HepG2 (cell line): Measurements from ENCODE around the gene KCNF1. TPM values are rescaled to one million over a fixed set of nuclear protein-coding genes. Genes with fewer than 3 reads are reported as not detected.

Source experiments
- ATAC-seq: fragments of 200-7000 bp; cut with Tn5 transposase; 3 replicates; pipeline ENCODE4 v1.9.1; 2020; ENCODE audit warnings: mild to moderate bottlenecking, moderate library complexity
- BruUV-seq: library from RNA; stranded (reverse); fragments of 400-500 nt; replicated peaks from 2 replicates; lab custom pipeline; 2021; lab: Mats Ljungman, UMichigan
- CTCF ChIA-PET: fragments of 300-600 bp; formaldehyde crosslinking; extraction: SDS; loops from one replicate; lab custom pipeline; 2021; ENCODE audit warnings: low total read pairs, inconsistent platforms, low intra/inter-chr PET ratio; lab: Yijun Ruan, JAX
- POLR2A ChIA-PET: fragments of 350-600 bp; sonication (Branson Sonifier 250); formaldehyde crosslinking; loops from one replicate; lab custom pipeline; 2020; ENCODE audit warnings: antibody characterized with exemption, inconsistent platforms; lab: Yijun Ruan, JAX
- DNase-seq: peaks from one replicate; pipeline ENCODE4 v3.0.0-alpha.2; 2015; ENCODE audit warnings: low spot score
- FAIRE-seq: peaks from 3 replicates; lab custom pipeline; 2011; peaks lifted over from hg19 to GRCh38; lab: Jason Lieb, UNC
- H2AFZ ChIP-seq: one replicate; pipeline ENCODE4 v1.6.1; 2011; ENCODE audit warnings: low read length, inconsistent platforms
- H3K27ac ChIP-seq: fragments of 300-600 bp; 3 replicates; pipeline ENCODE4 v1.8.0; 2011; ENCODE audit warnings: mixed run types, mild to moderate bottlenecking, mixed read lengths, low read length, inconsistent platforms; ENCODE audit not compliant: insufficient read depth; ENCODE audit errors: extremely low read length
- H3K27me3 ChIP-seq, 2 experiments: fragments of 200-600 bp in 1 of 2; 2 replicates in 1 of 2; 3 replicates in 1 of 2; pipeline versions ENCODE4 v1.6.0 to v1.8.0; 2011; ENCODE audit warnings: low read length in 2 of 2, mild to moderate bottlenecking in 2 of 2, moderate library complexity in 2 of 2, inconsistent platforms in 1 of 2; ENCODE audit not compliant: insufficient read depth in 2 of 2, control insufficient read depth in 1 of 2
- H3K36me3 ChIP-seq, 2 experiments: fragments of 200-600 bp in 1 of 2; replicated peaks in 1 of 2; 2 replicates in 1 of 2; 3 replicates in 1 of 2; pipeline versions ENCODE4 v1.5.1 to v1.8.0; 2011; ENCODE audit warnings: low read length in 2 of 2, inconsistent platforms in 1 of 2; ENCODE audit not compliant: insufficient read depth in 2 of 2, control insufficient read depth in 1 of 2
- H3K4me1 ChIP-seq: 2 replicates; pipeline ENCODE4 v1.5.1; 2012; ENCODE audit warnings: low read length, inconsistent platforms; ENCODE audit not compliant: insufficient read depth
- H3K4me2 ChIP-seq: 2 replicates; pipeline ENCODE4 v1.6.0; 2011; ENCODE audit warnings: low read depth, low read length, inconsistent platforms
- H3K4me3 ChIP-seq, 3 experiments: fragments of 200-600 bp in 1 of 3; sonication (generic), shearing (Covaris generic) in 1 of 3; replicated peaks in 1 of 3; 2 replicates each; pipeline ENCODE4 v1.5.1; 2011 to 2016; ENCODE audit warnings: low read length in 3 of 3, inconsistent platforms in 2 of 3, low read depth in 2 of 3, mild to moderate bottlenecking in 2 of 3, control low read depth in 1 of 3, mixed read lengths in 1 of 3; ENCODE audit not compliant: insufficient read depth in 1 of 3
- H3K79me2 ChIP-seq: one replicate; pipeline ENCODE4 v1.6.1; 2011; ENCODE audit warnings: low read length, inconsistent platforms; ENCODE audit not compliant: insufficient read depth
- H3K9ac ChIP-seq: 2 replicates; pipeline ENCODE4 v1.6.0; 2011; ENCODE audit warnings: mild to moderate bottlenecking, low read depth, low read length, inconsistent platforms; ENCODE audit not compliant: insufficient read depth
- H3K9me3 ChIP-seq: 2 replicates; pipeline ENCODE4 v1.5.1; 2012; ENCODE audit warnings: mild to moderate bottlenecking, low read length
- H4K20me1 ChIP-seq: 2 replicates; pipeline ENCODE4 v1.6.0; 2011; ENCODE audit warnings: inconsistent platforms, mild to moderate bottlenecking, low read length, moderate library complexity; ENCODE audit not compliant: insufficient read depth
- CHD4 ChIP-seq: fragments of 200-600 bp; sonication (generic); IDR thresholded peaks from 2 replicates; pipeline ENCODE4 v1.7.0; 2017; ENCODE audit warnings: mild to moderate bottlenecking, low read length, borderline replicate concordance
- EEA1 ChIP-seq: sonication (generic); formaldehyde crosslinking; IDR thresholded peaks from 2 replicates; pipeline ENCODE4 v1.5.1; 2020; ENCODE audit warnings: mild to moderate bottlenecking, missing genetic modification reagents, borderline replicate concordance
- KDM5B ChIP-seq: sonication (generic); formaldehyde crosslinking; IDR thresholded peaks from 2 replicates; pipeline ENCODE4 v1.4.0; 2020; ENCODE audit warnings: missing genetic modification reagents, mild to moderate bottlenecking, borderline replicate concordance
- NCOA1 ChIP-seq: sonication (generic); formaldehyde crosslinking; IDR thresholded peaks from 2 replicates; pipeline ENCODE4 v1.9.0; 2021; ENCODE audit warnings: missing genetic modification reagents
- PAXIP1 ChIP-seq: sonication (generic); formaldehyde crosslinking; conservative IDR thresholded peaks from 2 replicates; pipeline ENCODE4 v1.4.0; 2020; ENCODE audit warnings: mild to moderate bottlenecking, missing genetic modification reagents, moderate library complexity
- ZHX2 ChIP-seq, 2 experiments: sonication (generic) in 1 of 2; formaldehyde crosslinking in 1 of 2; IDR thresholded peaks; 2 replicates each; pipeline versions ENCODE4 v1.6.1 to v1.9.0; 2014 to 2022; ENCODE audit warnings: antibody characterized with exemption in 1 of 2, borderline replicate concordance in 1 of 2, inconsistent platforms in 1 of 2, low read depth in 1 of 2, missing genetic modification reagents in 1 of 2
- ZNF276 ChIP-seq: sonication (generic); formaldehyde crosslinking; IDR thresholded peaks from 2 replicates; pipeline ENCODE4 v1.4.0; 2020; ENCODE audit warnings: mild to moderate bottlenecking, low read depth, missing genetic modification reagents
- WGBS: methylation state at CpG from one replicate; pipeline ENCODE4 v1.1.6; 2017; ENCODE audit warnings: low lambda C conversion rate; 5-methylcytosine and 5-hydroxymethylcytosine counted together
- in situ Hi-C: cut with HindIII; loops from 2 replicates; pipeline ENCODE4 v1.10.0; 2017; ENCODE audit warnings: low pct_unique_long_range_greater_than_20kb; ENCODE audit not compliant: extremely low pct_ligation_motif_present
- intact Hi-C: fragments of 100-400 bp; cut with micrococcal nuclease; formaldehyde crosslinking; loops from one replicate; pipeline ENCODE4 v1.10.0; 2022; ENCODE audit not compliant: unreplicated experiment
- polyA plus RNA-seq, 8 experiments: library from polyadenylated mRNA; depleted of rRNA in 3 of 8; stranded (reverse) in 7 of 8; unstranded in 1 of 8; fragments of >200 nt; fragmentation: Illumina TruSeq in 4 of 8; extraction: Trizol in 4 of 8; gene quantifications; 2 replicates each; pipeline versions ENCODE4 v1.2.1 to v1.2.3, GENCODE V29; 2011 to 2016; ENCODE audit warnings: low read depth in 4 of 8, missing spikeins in 1 of 8, mixed read lengths in 1 of 8; ENCODE audit not compliant: insufficient read depth in 1 of 8
- total RNA-seq, 5 experiments: library from RNA; depleted of rRNA; stranded (reverse); fragments of >200 nt; fragmentation: Illumina TruSeq; extraction: Trizol; gene quantifications; 2 replicates each; pipeline ENCODE4 v1.2.3, GENCODE V29; 2016; ENCODE audit warnings: low read depth in 1 of 5
- TF ChIP-seq, protein P1 (sequence below): sonication (generic); formaldehyde crosslinking; IDR thresholded peaks from 2 replicates; pipeline ENCODE4 v1.5.1; 2020; ENCODE audit warnings: mild to moderate bottlenecking, moderate library complexity, missing genetic modification reagents

The KCNF1 gene
- total and polyA plus RNA-seq, 2 of the 13 experiments (the other 11 are each of a cell fraction or from before 2014, with no cell fraction given), result 0.09 to 0.12 TPM

GRCh38 chr2:10924859-10925258 lies 13.1 kb downstream of the KCNF1 start (continued):
- TF ChIP-seq, protein P1, sequence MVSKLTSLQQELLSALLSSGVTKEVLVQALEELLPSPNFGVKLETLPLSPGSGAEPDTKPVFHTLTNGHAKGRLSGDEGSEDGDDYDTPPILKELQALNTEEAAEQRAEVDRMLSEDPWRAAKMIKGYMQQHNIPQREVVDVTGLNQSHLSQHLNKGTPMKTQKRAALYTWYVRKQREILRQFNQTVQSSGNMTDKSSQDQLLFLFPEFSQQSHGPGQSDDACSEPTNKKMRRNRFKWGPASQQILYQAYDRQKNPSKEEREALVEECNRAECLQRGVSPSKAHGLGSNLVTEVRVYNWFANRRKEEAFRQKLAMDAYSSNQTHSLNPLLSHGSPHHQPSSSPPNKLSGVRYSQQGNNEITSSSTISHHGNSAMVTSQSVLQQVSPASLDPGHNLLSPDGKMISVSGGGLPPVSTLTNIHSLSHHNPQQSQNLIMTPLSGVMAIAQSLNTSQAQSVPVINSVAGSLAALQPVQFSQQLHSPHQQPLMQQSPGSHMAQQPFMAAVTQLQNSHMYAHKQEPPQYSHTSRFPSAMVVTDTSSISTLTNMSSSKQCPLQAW (CRISPR knock-in tag), result no peak
- TF ChIP-seq NCOA1 (CRISPR knock-in tag), result no peak
- TF ChIP-seq KDM5B, result no peak

- CTCF ChIA-PET, result no interaction called here
- BruUV-seq, result no TSS peak
- intact Hi-C loops, result no loop called here
- Histone ChIP-seq H3K4me3 (no peak overlapping the region), H3K4me2 (no peak overlapping the region)
- no peak for ATAC-seq
- TF ChIP-seq PAXIP1, result no peak
- TF ChIP-seq CHD4, result no peak
- TF ChIP-seq EEA1, result no peak
- no peak for TF ChIP-seq ZNF276 (CRISPR knock-in tag)
- no peak for TF ChIP-seq ZHX2 (IDR thresholded peaks at IDR 0.05; ENCODE audit: low read depth)
- TF ChIP-seq ZHX2 (CRISPR knock-in tag; IDR thresholded peaks at IDR 0.05; ENCODE audit: borderline replicate concordance), result no peak
- TF ChIP-seq, all 625 proteins: peak for 0
- DNase-seq (no peak), FAIRE-seq (no peak)
- H3K79me2 ChIP-seq, result no peaks in the 10 kb centered on the region
- H3K36me3 ChIP-seq, result no peaks in the 10 kb centered on the region
- no peaks in the 10 kb centered on the region; the same call in 1 of the 2 replicates for H4K20me1 ChIP-seq
- WGBS, result 32% methylated on average over 15 of the region's 15 CpGs
- H3K27ac ChIP-seq, result no peak overlapping the region
- H3K27me3 ChIP-seq, result peaks cover 13 to 62% of the 10 kb centered on the region in 2 experiments
- H3K4me1 ChIP-seq, result no peaks in the 10 kb centered on the region
- POLR2A ChIA-PET, result no interaction called here
- H3K9me3 ChIP-seq, result no peaks in the 10 kb centered on the region
- H3K9ac ChIP-seq, result no peak overlapping the region
- no peak overlapping the region for H2AFZ ChIP-seq
- in situ Hi-C loops, result no loop called here
Measured at GRCh38 chr2:10926191-10926820, 14.6 kb downstream of the KCNF1 start.
